ENCODE data around the gene CINP. TPM values are rescaled to one million over a fixed set of nuclear protein-coding genes. Genes with fewer than 3 reads are reported as not detected.

CINP gene
- total and polyA plus RNA-seq, 2 of the 13 experiments (the other 11 are each of a cell fraction or from before 2014, with no cell fraction given), result 32.8 to 42.8 TPM

DNA sequence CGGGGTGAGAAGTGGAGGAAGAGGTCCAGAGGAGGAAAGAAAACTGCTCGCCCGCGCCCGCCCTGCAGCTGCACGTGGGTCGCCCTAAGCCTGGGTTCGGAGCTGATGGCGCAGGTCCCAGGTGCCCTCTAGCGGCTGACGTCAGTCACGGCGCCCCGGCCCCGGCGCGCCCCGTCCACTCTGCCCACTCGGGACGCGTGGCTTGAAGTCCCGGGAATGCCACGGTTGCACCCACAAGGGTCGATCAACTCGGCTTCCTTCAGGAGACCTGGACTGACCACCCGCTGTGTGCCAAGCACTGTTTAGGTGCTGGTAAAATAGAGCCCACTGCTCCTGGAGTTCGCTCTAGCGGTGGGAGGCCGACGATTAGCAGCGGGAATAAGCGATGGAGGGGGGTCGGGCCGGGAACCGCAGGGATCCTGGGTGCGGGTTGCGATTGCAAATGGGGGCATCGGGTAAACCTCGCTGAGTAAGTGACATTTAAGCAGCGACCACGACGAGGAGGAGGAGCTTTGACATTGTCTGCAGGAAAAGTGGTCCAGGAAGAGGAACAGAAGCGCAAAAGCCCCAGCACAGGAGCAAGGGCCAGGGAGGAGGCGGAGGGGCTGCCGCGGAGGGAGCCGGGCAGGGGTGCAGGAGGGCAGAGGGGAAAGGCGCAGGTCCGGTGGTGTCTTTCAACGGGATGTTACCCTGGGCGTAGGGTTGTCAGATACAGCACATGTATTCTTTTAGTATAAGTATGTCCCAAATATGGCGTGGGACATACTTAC, 48.3 kb downstream of the CINP start (continued):
- TF ChIP-seq ZNF569 (CRISPR knock-in tag; IDR thresholded peaks at IDR 0.05; ENCODE audit: borderline replicate concordance), result no peak
- TF ChIP-seq, protein P1, sequence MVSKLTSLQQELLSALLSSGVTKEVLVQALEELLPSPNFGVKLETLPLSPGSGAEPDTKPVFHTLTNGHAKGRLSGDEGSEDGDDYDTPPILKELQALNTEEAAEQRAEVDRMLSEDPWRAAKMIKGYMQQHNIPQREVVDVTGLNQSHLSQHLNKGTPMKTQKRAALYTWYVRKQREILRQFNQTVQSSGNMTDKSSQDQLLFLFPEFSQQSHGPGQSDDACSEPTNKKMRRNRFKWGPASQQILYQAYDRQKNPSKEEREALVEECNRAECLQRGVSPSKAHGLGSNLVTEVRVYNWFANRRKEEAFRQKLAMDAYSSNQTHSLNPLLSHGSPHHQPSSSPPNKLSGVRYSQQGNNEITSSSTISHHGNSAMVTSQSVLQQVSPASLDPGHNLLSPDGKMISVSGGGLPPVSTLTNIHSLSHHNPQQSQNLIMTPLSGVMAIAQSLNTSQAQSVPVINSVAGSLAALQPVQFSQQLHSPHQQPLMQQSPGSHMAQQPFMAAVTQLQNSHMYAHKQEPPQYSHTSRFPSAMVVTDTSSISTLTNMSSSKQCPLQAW (CRISPR knock-in tag; IDR thresholded peaks at IDR 0.05), result 0 out of 2 replicates have a peak, but pooled peaks have one; percentile 55
- no peak for TF ChIP-seq ARNT (IDR thresholded peaks at IDR 0.05)
- TF ChIP-seq ZFP41 (CRISPR knock-in tag; IDR thresholded peaks at IDR 0.05; ENCODE audit: borderline replicate concordance), result no peak
- TF ChIP-seq AGO1 (IDR thresholded peaks at IDR 0.05; ENCODE audit: low read depth, low read length, poor library complexity, severe bottlenecking), result peak; percentile 61
- TF ChIP-seq ZNF761 (CRISPR knock-in tag; conservative IDR thresholded peaks at IDR 0.05), result peak; percentile 5; the same call in 1 of the 2 replicates
- TF ChIP-seq MIER2 (CRISPR knock-in tag; IDR thresholded peaks at IDR 0.05), result no peak
- no peak for TF ChIP-seq ZFP82 (CRISPR knock-in tag; IDR thresholded peaks at IDR 0.05; ENCODE audit: borderline replicate concordance)
- peak; percentile 46; the same call in 1 of the 2 replicates for TF ChIP-seq SP4 (CRISPR knock-in tag; IDR thresholded peaks at IDR 0.05)
- no peak for TF ChIP-seq POLR2AphosphoS5 (IDR thresholded peaks at IDR 0.05; ENCODE audit: low read depth, low read length)
- TF ChIP-seq BCL6 (CRISPR knock-in tag; IDR thresholded peaks at IDR 0.05), result no peak
- TF ChIP-seq ZNF724P (CRISPR knock-in tag; IDR thresholded peaks at IDR 0.05; ENCODE audit: borderline replicate concordance), result no peak
- TF ChIP-seq, protein P2, sequence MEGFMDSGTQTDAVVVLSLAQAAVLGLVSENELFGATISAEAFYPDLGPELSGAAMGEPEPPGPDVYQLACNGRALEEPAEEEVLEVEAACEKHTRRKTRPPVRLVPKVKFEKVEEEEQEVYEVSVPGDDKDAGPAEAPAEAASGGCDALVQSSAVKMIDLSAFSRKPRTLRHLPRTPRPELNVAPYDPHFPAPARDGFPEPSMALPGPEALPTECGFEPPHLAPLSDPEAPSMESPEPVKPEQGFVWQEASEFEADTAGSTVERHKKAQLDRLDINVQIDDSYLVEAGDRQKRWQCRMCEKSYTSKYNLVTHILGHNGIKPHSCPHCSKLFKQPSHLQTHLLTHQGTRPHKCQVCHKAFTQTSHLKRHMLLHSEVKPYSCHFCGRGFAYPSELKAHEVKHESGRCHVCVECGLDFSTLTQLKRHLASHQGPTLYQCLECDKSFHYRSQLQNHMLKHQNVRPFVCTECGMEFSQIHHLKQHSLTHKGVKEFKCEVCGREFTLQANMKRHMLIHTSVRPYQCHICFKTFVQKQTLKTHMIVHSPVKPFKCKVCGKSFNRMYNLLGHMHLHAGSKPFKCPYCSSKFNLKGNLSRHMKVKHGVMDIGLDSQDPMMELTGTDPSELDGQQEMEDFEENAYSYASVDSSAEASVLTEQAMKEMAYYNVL (CRISPR knock-in tag; IDR thresholded peaks at IDR 0.05; ENCODE audit: borderline replicate concordance), result peak; percentile 60
- TF ChIP-seq ZNF292 (CRISPR knock-in tag; IDR thresholded peaks at IDR 0.05; ENCODE audit: borderline replicate concordance, low read depth), result peak; percentile 46; the same call in 1 of the 2 replicates
- no peak for TF ChIP-seq CENPT (CRISPR knock-in tag; IDR thresholded peaks at IDR 0.05; ENCODE audit: low read depth)
- TF ChIP-seq POLR2A (IDR thresholded peaks at IDR 0.05; ENCODE audit: insufficient read depth in 1 of 2, low read depth in 2 of 2, low read length in 2 of 2), result no peak
- no peak for TF ChIP-seq CSRNP1 (CRISPR knock-in tag; IDR thresholded peaks at IDR 0.05)
- no peak for TF ChIP-seq GZF1 (CRISPR knock-in tag; IDR thresholded peaks at IDR 0.05)
- no peak for TF ChIP-seq FOXK2 (IDR thresholded peaks at IDR 0.05)
- TF ChIP-seq ZNF3 (CRISPR knock-in tag; IDR thresholded peaks at IDR 0.05), result no peak
- TF ChIP-seq CC2D1A (CRISPR knock-in tag; IDR thresholded peaks at IDR 0.05), result no peak
- peak; percentile 72; the same call in 1 of the 2 replicates for TF ChIP-seq ZNF746 (CRISPR knock-in tag; IDR thresholded peaks at IDR 0.05)
- no peak for TF ChIP-seq U2AF2 (IDR thresholded peaks at IDR 0.05; ENCODE audit: low read depth, low read length)
- no peak for TF ChIP-seq MATR3 (CRISPR knock-in tag; IDR thresholded peaks at IDR 0.05)
- TF ChIP-seq ZFP36L1 (CRISPR knock-in tag; IDR thresholded peaks at IDR 0.05), result no peak
- no peak for TF ChIP-seq RCOR2 (CRISPR knock-in tag; IDR thresholded peaks at IDR 0.05)
- no peak for TF ChIP-seq CHD2 (IDR thresholded peaks at IDR 0.05; ENCODE audit: low read depth, low read length)
- no peak for TF ChIP-seq ZBTB8A (CRISPR knock-in tag; IDR thresholded peaks at IDR 0.05; ENCODE audit: borderline replicate concordance, low read depth)
